Stromal cell of bone marrow (primary cell): ENCODE measurements around the gene NR2F1-AS1.

Experiments used
- DNase-seq: peaks from one replicate; pipeline ENCODE4 v3.0.0-alpha.2; 2012; ENCODE audit warnings: low read depth

The NR2F1-AS1 gene

DNA sequence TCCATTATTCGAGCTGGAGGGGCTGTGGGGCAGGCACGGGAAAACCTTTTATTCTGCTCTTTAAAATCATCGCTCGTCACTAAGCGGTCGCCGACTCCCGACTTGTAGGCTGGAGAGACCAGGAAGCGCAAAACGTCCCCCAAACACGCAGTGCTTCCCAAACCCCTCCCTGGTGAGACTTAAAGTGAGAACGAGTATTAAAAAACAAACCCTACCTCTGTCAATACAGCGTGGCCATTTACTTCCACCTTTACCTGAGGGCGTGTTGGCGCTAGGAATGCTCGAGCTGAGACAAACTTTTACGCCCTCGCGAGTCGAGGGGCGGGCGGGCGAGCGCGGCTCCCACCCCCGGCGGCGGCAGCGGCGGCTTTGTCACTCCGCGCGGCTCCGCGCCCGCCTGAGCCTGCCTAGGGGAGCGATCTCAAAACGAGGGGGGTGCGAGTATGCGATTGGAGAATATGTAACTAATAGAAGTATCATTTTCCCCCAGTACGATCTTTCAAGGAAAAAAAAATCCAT lies at the start of gene NR2F1-AS1:
NR2F1-AS1 (minus strand) TSS at position 293 of the 519 bp plus-strand sequence.
- no peak for DNase-seq

DNA sequence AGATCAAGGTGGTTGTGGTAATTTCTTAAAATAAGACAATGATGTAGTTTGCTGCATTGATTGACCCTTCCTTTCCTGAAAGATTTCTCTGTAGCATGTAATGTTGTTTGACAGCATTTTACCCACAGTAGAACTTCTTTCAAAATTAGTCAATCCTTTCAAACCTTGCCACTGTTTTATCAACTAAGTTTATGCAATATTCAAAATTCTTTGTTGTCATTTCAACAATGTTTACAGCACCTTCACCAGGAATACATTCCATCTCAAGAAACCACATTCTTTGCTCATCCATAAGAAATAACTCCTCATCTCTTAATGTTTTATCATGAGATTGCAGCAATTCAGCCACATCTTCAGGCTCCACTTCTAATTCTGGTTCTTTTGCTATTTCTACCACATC lies 45.8 kb upstream of the NR2F1-AS1 start:
- no peak for DNase-seq

DNA sequence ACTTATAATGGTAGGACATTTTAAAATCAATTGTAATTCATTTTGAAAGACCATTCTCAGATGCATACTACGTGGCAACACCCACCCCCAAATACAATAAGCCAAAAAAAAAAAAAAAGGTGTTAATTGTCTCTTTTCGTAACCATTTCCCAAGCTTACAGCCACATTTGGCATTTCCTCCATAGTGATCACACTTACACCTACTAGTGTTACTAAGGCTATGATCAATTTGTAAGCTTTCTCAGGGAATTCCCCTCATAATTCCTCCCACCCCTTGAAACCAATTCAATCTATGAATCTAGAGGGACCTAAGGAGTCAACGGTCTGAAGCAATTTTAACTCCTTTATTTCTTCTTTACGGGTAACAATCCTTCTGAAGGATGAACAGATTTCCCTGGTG lies 42.1 kb upstream of the NR2F1-AS1 start:
- DNase-seq = no peak

DNA sequence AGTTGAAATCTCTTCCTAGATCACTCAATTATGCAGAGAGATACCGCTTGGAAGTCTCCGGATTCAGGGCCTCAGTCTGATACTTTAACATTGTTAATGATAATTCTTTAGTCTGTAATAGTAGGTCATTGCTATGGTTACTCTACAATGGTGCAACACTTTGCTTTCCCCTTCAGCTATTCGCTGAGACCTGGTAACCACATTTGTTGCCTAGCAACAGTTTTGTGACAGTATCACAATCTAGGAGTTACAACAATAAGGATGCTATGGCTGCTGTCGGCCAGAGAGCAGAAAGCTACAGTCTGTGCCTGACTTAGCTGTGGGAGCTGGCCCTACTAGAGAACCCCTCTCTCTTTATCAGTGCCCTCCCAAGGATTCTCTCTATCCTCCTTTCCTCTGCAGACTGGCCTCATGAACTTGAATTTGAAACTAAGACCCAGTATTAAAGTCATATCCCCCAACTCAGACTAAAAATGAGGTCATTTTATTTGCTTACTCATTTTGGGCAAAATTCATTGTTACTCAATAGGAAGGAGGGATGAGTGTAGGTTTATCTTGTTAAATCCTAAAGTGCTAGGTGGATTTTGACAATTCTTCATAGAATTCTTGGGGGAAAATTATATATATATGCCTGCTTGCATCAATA lies 41.3 kb upstream of the NR2F1-AS1 start:
- peak; percentile 59 for DNase-seq

DNA sequence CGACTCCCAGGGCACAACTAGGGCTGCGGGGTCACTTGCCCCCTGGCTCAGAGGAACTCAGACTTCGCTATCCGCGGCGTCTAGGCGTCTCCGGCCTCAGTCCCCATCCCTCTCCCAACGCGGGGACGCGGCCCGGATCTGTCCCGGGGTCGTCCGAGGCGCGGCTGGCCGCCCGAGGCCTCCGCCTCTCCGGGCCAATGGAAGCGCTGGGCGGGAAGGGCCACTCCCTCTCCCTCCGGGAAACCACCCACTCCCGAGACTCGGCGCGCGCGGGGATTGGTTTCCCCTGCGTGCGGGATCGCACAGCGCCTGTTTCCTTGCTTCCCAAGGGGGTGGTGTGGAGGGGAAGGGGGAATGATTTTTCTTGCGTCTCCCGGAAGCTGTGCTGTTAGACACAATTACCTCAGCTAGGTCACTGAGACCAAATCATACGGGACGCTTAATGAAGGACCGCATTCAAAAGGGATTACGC lies 40.3 kb upstream of the NR2F1-AS1 start:
- no peak for DNase-seq

DNA sequence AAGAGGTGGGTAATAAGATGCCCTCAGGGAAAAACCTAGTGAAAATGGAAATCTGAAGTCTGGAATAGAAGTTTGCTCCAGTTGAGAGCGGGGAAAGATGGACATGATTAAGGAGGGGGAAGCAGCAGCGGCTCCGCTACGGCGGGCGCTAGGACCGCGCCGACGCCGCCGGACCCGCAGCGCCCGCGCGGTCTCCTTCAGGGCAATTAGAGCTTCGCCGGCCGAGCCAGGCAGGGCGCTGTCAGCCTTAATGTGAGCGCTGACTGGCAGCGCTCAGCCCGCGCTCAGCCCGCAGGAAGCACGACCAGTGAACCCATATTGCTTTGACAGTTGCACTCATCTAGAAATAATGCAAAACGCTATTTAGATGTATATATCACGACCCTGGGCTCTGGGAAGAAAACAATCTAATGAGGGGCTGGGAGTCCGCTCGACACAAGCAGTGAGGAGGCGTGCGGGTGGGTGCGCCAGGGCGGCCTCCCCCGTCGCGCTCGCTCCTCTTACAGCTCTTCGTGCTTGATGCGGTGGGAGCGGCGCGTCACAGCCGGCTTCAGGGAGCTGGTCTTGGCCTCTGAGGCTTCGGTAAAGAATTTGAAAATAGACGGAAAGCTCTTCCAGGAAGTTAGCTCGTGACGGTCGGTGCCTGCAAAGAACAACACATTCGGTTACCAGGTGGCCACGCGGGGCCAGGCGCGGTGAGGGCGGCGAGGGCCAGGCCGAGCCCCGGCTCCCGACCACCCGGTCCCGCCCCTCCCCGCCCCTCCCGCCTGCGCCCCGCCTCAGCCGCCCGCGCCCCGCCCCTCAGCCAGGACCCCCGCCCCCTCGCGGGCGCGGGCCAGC lies 39.7 kb upstream of the NR2F1-AS1 start:
- DNase-seq = no peak

DNA sequence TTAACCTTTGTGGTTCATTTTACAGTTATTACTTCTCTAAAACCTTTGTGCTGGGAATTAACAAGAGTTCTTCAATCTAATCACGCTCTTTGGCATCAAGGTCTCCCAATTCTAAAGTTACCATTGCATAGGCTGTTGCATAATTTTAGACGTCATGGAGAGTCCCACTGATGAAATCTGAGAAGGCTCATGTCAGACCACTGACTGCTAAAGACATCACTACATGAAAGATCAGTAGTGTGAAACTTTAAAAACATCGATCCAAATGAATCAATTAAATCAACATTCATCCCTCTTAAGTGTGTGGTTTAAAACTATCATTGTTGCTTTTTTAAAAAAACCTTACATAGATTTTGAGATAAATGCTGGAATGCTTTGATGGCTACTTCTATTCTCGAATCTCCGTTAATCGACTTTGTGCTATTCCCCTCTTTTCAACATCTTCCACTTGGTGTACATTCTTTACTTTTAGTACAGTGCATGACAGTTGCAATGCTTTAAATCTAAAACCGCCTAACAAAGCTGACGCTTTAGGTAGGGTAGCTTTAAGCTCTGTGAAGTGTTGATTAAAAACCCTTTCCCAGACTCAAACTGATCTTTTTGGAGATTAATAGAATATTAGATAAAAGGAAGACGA lies 35.6 kb upstream of the NR2F1-AS1 start:
- DNase-seq = no peak

DNA sequence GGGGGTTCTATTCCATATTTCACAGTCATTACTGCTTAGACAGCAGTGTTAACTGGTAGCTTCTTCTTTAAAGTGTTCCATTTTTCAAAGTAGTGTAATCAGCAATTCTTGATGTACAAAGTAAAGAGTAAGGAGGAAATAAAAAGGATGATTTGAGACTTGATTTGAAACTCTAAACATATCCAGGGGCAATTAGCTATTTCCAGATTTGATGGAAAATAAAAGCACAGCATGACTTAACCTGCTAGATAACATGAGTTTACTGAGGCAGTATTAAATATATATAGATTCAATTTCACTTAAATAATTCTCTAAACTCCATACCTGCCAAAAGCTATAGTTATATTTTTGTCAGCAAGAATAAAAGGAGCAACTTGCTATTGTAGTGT lies 31.8 kb upstream of the NR2F1-AS1 start:
- DNase-seq = no peak

DNA sequence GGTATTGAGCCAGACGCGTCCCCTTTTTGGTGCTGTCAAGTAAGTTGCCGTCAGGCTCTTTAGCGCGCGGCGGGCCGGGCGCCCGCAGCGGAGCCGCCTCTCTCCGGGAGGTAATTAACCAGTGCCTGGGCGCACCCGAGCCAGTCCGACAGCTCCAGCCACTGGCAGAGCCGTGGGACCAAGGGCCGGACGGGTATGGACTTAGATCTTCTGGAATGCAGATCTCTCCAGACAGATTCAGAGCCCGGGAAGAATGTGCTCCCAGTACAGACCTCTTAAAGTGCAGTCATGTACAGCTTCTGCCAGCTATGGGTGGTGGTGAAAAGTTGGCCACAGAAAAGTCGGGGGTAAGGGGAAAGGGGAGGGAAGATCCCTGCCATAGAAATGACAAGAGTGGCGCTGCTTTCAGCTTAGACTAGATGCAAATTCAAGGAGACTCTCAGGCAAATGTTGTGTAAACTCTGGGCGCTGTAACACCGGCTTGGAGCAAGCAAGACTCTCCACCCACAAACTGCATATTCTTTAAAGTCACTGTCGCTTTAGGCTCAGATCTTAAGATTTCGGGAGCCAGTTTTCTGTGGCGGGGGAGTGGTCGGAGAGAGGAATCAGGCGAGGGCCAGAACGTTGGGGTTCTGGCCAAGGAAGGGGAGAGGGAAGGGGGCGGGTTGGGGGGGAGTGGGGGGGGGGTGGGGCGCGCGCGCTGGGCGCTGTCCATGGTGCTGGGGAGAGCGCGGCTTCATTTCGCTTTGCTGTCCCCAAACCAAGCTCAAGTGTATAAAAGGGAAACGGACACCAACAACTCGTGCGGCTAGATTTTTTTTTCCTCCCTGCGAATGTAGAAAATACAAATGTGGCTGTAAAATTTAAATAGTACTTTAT lies 31.2 kb upstream of the NR2F1-AS1 start:
- no peak for DNase-seq

DNA sequence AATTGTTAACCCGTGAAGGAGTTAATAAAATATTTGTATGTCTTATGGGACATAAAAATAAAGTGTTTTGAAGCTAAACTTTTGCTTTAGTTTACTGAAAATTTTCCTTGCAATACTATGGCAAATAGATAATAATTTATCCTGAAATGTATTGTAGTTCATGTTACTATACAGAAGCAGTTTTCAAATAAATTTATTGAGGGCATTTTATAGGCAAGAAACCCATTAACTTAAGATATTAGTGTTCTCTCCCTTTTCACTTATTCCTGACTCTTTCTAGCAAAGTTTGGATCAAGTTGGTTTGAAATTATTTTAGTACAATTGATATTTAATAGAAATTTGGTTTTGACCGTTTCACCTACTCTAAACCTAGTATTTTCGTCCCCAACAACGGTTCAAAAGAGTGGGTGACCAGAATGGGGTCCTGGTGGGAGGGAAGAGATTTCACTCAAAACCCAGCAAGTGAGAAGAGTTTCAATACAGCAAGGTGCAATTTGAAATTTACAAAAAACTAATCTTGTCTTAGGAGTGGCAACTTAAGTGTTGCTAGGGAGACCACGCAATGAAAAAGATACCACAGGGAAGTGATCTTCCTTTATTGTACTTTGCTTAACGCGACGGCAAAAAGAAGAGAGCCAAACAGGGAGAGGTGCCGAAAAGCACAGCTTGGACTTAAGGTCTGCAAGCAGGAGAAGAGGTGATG lies 30.4 kb upstream of the NR2F1-AS1 start:
- DNase-seq = no peak

DNA sequence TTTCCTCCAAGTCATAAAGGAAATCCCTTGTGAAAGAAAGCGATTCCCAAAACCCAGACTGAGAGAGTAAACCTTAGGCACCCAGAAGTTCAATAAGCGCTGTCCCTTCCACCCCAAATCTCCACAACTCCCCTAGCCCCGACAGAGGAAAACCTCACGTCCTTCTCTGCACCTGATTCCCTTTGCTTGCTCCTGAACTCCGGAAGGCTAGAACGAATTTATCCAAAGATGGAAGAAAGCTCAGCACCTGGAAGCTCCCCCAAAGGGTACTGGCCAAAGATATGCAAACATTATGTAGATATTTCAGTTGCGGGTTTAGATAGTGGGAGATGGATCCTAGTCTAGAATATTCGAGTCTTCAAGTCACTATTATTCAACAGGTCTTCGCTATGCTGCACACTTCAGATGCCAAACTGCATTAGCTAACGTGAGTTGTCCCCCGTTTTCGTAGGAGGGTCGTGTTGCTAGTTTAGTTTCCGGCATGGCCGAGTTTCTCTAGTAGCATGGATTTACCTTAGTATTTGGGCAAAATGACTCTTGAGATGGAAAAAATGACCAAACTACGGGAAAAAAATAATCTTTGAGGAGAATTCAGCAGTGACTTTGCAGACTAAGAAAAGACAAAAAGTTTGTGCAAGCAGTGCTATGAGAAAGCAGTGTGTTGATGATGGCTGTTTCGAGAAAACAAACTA lies 29.7 kb upstream of the NR2F1-AS1 start:
- no peak for DNase-seq

DNA sequence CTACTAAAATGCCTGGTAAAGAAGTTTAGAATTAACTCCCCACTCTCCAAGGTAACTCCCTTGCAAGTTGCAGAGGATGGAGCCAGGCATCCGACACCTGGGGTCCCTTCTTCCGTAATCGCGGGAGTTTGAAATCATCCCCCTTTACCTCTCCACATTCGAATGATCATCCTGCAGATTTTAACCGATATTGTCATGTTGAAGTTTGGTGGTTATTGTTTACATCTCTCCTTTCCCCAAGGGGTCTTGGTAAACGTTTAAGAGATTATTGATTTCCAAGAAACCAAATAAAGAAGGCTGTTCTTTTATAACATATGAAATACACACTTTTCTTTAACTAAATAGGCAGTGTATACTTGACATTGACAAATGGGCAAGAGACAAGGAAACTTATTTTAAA lies 28.7 kb upstream of the NR2F1-AS1 start:
- DNase-seq = no peak

DNA sequence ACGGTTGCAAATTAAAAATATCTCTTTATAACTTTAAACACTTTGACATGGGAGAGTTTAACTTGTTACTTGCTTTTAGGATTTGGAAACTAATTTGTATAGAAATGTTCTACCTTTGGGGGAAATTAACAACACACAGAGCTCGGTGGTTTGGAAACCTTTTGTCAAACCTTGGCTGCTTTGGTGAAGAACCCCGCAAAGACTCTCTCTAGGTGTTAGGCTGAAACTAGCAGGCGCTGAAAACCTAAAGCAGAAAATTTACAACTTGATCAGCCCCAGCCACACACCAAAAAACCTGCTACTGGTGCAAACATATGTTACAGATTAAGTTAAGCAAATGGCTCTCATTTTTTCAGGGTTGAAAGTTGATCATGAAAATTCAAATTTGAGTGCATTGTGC lies 27.8 kb upstream of the NR2F1-AS1 start:
- DNase-seq = no peak

DNA sequence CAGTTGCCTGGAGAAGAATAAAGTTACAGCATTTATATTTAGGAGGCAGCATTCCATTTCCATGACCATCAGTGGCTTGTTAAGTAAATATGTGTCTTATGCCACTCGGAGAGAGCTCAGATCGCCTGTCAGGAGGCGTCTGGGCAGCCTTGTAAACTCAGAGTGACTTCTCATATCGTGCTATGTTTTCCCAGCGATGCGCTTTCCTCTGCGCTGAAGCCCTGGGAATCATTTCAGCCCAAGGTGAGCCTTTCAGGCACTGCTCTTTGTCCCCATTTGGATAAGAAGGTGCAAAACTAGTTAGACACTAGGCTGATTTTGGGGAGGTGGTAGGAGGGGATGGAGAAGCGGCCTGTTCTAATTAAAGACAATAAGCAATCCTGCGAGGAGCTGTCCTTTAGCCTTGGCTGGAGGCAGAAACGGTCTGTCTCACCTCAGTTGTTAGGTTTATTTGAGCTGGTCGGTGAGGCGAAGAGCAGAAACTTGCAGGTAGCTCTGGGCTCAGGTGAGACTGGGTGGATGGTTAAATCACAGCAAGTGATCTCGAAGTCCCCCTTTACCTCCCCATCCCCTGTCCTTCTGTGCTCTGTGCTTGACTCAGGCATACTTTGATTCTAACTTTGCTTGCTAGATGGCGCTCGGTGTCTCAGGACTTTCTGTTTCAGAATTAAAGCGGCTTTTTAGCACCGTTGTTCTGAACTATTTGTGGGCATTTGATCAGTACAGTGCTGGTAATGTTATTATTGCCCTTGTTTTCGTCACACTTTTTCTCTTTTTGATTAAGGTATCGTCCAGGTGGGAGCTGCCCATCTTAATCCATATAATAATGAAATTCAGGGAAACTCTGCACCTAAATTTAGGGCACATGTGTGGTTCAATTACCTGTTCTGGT lies 26.6 kb upstream of the NR2F1-AS1 start:
- no peak for DNase-seq

DNA sequence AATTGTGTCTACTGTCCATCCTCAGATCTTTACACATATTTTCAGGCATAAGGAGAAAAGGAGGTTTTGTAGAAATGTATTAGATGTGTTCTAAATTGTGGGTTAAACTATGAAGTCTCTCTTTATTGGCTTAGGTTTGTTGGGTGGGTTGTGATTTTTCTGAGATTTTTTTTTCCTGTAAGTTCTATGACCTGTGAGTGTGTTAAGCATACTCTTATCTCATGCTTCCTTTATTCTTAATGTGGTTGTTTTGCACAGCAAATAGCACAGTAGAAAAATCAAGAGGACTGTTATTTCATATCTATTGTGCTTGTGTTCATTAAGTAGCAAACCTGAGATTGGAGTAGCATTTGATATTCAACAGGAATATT lies 25.3 kb upstream of the NR2F1-AS1 start:
- DNase-seq = no peak

DNA sequence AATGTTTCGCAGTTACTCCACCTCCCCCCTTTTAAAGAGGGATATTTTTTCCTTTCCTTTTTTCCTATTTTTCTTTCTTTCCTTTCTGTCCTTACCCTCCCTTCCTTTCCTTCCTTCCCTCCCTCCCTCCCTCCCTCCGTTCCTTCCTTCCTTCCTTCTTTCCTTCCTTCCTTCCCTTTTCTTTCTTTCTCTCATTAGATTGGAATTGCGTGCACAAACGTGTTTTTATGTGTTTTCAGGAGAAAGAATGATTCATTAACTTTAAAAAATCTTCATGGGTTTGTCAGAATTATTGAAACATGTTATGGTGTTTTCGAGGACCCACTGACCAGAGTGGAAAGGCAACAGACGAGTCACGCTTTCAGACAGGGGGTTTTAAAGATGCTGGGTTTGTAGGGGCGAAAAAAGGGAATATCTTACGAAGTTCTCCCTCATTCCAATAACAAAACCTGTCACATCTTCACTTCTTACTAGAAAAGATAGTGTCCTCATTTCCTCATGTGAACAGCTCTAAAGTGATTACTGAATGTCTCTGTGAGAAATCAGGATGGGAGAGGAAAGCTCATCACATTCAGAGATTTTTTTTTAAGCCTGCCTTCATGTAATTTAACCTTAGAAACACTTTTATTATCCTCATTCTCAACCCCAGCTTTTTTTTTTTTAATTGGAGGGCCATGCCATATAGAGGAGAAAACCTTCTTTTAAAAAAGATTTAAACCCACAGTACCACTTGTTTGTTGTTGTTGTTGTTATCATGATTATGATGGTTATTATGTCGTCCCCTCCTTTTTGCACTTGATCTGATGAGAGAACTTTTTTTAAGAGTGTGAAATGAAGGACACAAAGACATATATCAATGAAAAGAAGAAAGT lies 23.9 kb upstream of the NR2F1-AS1 start:
- DNase-seq = no peak

DNA sequence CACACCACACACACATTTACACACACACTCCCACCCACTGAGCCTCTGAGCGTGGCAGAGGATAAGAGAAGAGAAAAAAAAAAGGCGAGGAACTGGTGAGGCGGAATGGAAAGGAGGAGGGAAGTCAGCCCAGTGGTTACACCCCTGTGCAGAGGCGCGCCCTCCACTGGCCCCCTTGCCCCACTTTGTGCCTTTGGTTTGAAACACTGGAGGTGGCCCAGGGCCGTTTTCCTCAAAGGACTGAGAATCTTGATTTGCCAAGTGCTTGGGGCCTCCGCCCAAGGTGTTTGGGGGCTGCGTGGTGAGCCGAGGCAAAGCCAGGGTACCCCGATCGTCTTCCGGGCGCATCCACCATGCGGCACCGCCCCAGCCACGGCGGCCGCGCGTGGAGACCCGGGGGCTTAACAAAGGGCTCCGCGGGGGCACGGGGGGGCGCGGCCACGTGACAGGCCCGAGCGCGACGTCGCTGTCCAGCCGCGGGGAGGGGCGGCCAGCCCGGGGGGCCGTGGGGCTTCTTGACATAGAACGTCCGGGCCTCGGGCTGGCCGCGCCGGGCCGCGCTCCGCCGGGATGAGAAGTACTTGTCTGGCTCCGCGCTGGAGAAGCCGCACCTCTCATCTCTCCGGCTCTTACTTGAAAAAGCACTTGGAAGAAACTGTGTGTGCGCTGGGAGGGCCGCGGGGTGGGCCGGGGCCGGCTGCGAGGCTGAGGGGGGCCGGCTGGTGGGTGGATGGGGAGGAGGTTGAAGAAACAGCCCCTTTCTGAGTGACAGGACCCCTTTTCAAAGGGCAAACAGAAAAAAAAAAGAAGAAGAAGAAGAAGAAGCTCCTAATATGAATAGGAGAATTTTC lies 23.0 kb upstream of the NR2F1-AS1 start:
- DNase-seq = no peak
